HepG2 (cell line): ENCODE data around the gene PIGL.

Source experiments
- EEA1 ChIP-seq: sonication (generic); formaldehyde crosslinking; IDR thresholded peaks from 2 replicates; pipeline ENCODE4 v1.5.1; 2020; ENCODE audit warnings: mild to moderate bottlenecking, missing genetic modification reagents, borderline replicate concordance
- TF ChIP-seq, protein P1 (sequence below): sonication (generic); formaldehyde crosslinking; IDR thresholded peaks from 2 replicates; pipeline ENCODE4 v1.5.0; 2020; ENCODE audit warnings: mild to moderate bottlenecking, missing genetic modification reagents, moderate library complexity
- TF ChIP-seq, protein P2 (sequence below): sonication (generic); formaldehyde crosslinking; IDR thresholded peaks from 2 replicates; pipeline ENCODE4 v1.4.0; 2020; ENCODE audit warnings: missing genetic modification reagents

- no peak for TF ChIP-seq EEA1 (CRISPR knock-in tag)
- TF ChIP-seq, protein P1, sequence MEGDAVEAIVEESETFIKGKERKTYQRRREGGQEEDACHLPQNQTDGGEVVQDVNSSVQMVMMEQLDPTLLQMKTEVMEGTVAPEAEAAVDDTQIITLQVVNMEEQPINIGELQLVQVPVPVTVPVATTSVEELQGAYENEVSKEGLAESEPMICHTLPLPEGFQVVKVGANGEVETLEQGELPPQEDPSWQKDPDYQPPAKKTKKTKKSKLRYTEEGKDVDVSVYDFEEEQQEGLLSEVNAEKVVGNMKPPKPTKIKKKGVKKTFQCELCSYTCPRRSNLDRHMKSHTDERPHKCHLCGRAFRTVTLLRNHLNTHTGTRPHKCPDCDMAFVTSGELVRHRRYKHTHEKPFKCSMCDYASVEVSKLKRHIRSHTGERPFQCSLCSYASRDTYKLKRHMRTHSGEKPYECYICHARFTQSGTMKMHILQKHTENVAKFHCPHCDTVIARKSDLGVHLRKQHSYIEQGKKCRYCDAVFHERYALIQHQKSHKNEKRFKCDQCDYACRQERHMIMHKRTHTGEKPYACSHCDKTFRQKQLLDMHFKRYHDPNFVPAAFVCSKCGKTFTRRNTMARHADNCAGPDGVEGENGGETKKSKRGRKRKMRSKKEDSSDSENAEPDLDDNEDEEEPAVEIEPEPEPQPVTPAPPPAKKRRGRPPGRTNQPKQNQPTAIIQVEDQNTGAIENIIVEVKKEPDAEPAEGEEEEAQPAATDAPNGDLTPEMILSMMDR (CRISPR knock-in tag) = no peak
- TF ChIP-seq, protein P2, sequence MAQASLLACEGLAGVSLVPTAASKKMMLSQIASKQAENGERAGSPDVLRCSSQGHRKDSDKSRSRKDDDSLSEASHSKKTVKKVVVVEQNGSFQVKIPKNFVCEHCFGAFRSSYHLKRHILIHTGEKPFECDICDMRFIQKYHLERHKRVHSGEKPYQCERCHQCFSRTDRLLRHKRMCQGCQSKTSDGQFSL (CRISPR knock-in tag) = no peak
These were observed 38.2 kb upstream of the PIGL start for GRCh38 chr17:16178836-16179235.
